CD8-positive, alpha-beta memory T cell (primary cell): ENCODE results near the gene RRP7A. TPM values are rescaled to one million over a fixed set of nuclear protein-coding genes. Genes with fewer than 3 reads are reported as not detected.
A peak's percentile ranks its signal among the peaks of the same experiment; 100 is the strongest.
"Not testable (repeated sequence)": the region's sequence is repeated elsewhere in the genome, so short reads cannot be mapped to it uniquely, and the experiment has no call there.

Experiments used
- CTCF ChIA-PET: fragments of 350-600 bp; sonication (Branson Sonifier 250); formaldehyde crosslinking; loops from one replicate; lab custom pipeline; 2021; ENCODE audit warnings: antibody characterized with exemption; lab: Charles Lee
- POLR2A ChIA-PET: fragments of 350-600 bp; sonication (Branson Sonifier 250); formaldehyde crosslinking; loops from one replicate; lab custom pipeline; 2021; ENCODE audit warnings: antibody characterized with exemption; lab: Charles Lee
- DNase-seq, 5 donors: peaks; one replicate each; pipeline versions ENCODE4 v3.0.0 to v3.0.0-alpha.2; 2020 to 2022; ENCODE audit warnings: mixed read lengths in 1 of 5
- H3K27ac ChIP-seq: one replicate; pipeline ENCODE4 v1.7.0; 2013; ENCODE audit warnings: low read depth, mild to moderate bottlenecking, low read length, moderate library complexity
- H3K27me3 ChIP-seq: 2 replicates; pipeline ENCODE4 v1.7.0; 2013; ENCODE audit warnings: low read length, mild to moderate bottlenecking; ENCODE audit not compliant: insufficient read depth, poor library complexity, severe bottlenecking
- H3K36me3 ChIP-seq: 2 replicates; pipeline ENCODE4 v1.7.0; 2013; ENCODE audit warnings: mild to moderate bottlenecking, low read length, moderate library complexity; ENCODE audit not compliant: insufficient read depth
- H3K4me1 ChIP-seq: 2 replicates; pipeline ENCODE4 v1.7.0; 2013; ENCODE audit warnings: mild to moderate bottlenecking, low read length, moderate library complexity; ENCODE audit not compliant: insufficient read depth
- H3K4me3 ChIP-seq: 2 replicates; pipeline ENCODE4 v1.7.0; 2013; ENCODE audit warnings: mild to moderate bottlenecking, low read length
- H3K9me3 ChIP-seq: 2 replicates; pipeline ENCODE4 v1.7.0; 2013; ENCODE audit warnings: mild to moderate bottlenecking, low read length
- H3K27ac Mint-ChIP-seq, 8 donors: one replicate each; pipeline ENCODE4 v1.8.0; 2020 to 2021; ENCODE audit warnings: mixed read lengths in 8 of 8, mild to moderate bottlenecking in 6 of 8, inconsistent platforms in 3 of 8, moderate library complexity in 3 of 8
- H3K27me3 Mint-ChIP-seq, 2 donors: one replicate each; pipeline ENCODE4 v1.8.0; 2020 to 2021; ENCODE audit warnings: mixed read lengths in 2 of 2, mild to moderate bottlenecking in 1 of 2, moderate library complexity in 1 of 2
- H3K36me3 Mint-ChIP-seq, 3 donors: one replicate each; pipeline ENCODE4 v1.8.0; 2020 to 2021; ENCODE audit warnings: mixed read lengths in 3 of 3, inconsistent platforms in 1 of 3, mild to moderate bottlenecking in 1 of 3
- H3K4me1 Mint-ChIP-seq, 3 donors: one replicate each; pipeline ENCODE4 v1.8.0; 2020 to 2021; ENCODE audit warnings: mixed read lengths in 3 of 3, inconsistent platforms in 1 of 3, mild to moderate bottlenecking in 1 of 3
- H3K4me3 Mint-ChIP-seq, 7 donors: one replicate each; pipeline ENCODE4 v1.8.0; 2020 to 2021; ENCODE audit warnings: mixed read lengths in 7 of 7, mild to moderate bottlenecking in 6 of 7, moderate library complexity in 4 of 7, inconsistent platforms in 2 of 7
- H3K9me3 Mint-ChIP-seq, 5 donors: one replicate each; pipeline ENCODE4 v1.8.0; 2020 to 2022; ENCODE audit warnings: mixed read lengths in 5 of 5, mild to moderate bottlenecking in 3 of 5, moderate library complexity in 2 of 5, inconsistent platforms in 1 of 5
- polyA plus RNA-seq: library from polyadenylated mRNA; unstranded; fragments of 300-500 nt; fragmentation: Illumina TruSeq; gene quantifications from one replicate; pipeline ENCODE4 v1.2.3, GENCODE V29; 2021
- total RNA-seq, 2 experiments: library from RNA; stranded (reverse); gene quantifications; one replicate each; pipeline ENCODE4 v1.2.3, GENCODE V29; 2021

Gene RRP7A
- total and polyA plus RNA-seq, 3 experiments from 2014 or later: 62.5 to 175 (median 173) TPM

GRCh38 chr22:42547562-42547961 lies 28.0 kb upstream of the RRP7A start:
- Mint-ChIP-seq H3K9me3 (no peaks in the 10 kb centered on the region), H3K27me3 (peaks cover 0 to 1% of the 10 kb centered on the region in 2 donors), H3K36me3 (no peaks in the 10 kb centered on the region), H3K27ac (no peak overlapping the region), H3K4me3 (no peak overlapping the region), H3K4me1 (peaks cover 8 to 13% (median 12%) of the 10 kb centered on the region in 3 donors)
- H3K4me1 ChIP-seq: peaks cover 3% of the 10 kb centered on the region
- no peak overlapping the region for H3K4me3 ChIP-seq
- ChIA-PET POLR2A (no interaction called here), CTCF (no interaction called here)
- DNase-seq: no peak
- no peaks in the 10 kb centered on the region for H3K27me3 ChIP-seq
- no peak overlapping the region for H3K27ac ChIP-seq
- H3K9me3 ChIP-seq: no peaks in the 10 kb centered on the region
- H3K36me3 ChIP-seq: no peaks in the 10 kb centered on the region

DNA sequence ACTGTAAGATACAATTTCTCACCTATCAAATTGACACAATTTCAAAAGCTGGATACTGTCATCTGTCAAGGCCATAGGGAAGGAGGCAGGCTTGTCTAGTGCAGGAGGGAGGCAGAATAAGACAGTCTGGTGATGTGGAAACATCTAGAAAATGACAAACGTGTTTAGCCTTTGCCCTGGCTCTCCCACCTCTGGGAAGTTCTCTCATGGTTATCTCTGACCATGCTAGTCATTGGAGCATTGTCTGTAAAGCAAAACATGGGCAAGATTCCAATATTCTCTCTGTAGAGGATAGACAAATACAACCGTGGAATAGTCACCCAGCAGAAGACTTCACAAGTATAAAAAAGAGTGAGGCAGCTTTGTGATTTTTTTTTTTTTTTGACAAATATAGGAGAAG lies 25.1 kb upstream of the RRP7A start:
- H3K4me1 Mint-ChIP-seq: no peaks in the 10 kb centered on the region
- no peaks in the 10 kb centered on the region for H3K9me3 Mint-ChIP-seq
- no peaks in the 10 kb centered on the region for H3K27me3 ChIP-seq
- peaks cover 0 to 1% of the 10 kb centered on the region in 2 donors for H3K27me3 Mint-ChIP-seq
- no peaks in the 10 kb centered on the region for H3K36me3 Mint-ChIP-seq
- no peak overlapping the region for H3K4me3 ChIP-seq
- no peak overlapping the region for H3K27ac Mint-ChIP-seq
- H3K27ac ChIP-seq: no peak overlapping the region
- H3K4me1 ChIP-seq: no peaks in the 10 kb centered on the region
- H3K9me3 ChIP-seq: no peaks in the 10 kb centered on the region
- no peak overlapping the region for H3K4me3 Mint-ChIP-seq
- no peaks in the 10 kb centered on the region for H3K36me3 ChIP-seq
- POLR2A ChIA-PET: no interaction called here
- CTCF ChIA-PET: interaction anchor here (0.7 to 1.1 kb wide), 2 partner anchors 8 to 11 kb away, joined by 3 read pairs; no protein-coding TSS in a partner anchor
- DNase-seq: no peak

DNA sequence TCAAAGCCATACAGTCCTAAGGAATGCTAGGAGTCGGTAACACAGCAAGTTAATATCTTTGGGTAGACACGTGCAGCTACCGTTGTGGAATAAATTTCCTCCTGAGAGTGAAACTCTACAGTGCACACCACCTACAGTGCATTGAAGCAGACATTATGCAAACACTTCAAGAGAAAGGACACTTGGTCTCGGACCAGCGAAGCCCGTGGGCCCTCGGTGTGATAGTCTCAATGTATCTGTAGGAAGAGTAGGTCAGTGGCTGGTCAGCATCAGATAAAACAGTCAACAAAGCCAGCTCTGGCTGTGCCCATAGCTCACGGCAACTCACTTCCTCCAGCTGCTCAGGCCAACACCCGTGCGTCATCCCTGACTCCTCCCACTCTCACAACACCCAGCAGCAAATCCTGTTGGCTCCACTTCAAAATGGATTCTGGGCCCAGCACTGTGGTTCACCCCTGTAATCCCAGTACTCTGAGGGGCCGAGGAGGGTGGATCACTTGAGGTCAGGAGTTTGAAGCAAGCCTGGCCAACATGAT lies 19.7 kb upstream of the RRP7A start:
- H3K4me3 Mint-ChIP-seq, CTCF ChIA-PET, H3K27me3 Mint-ChIP-seq, H3K36me3 ChIP-seq, H3K36me3 Mint-ChIP-seq, H3K27me3 ChIP-seq, H3K27ac Mint-ChIP-seq, H3K9me3 ChIP-seq, POLR2A ChIA-PET, DNase-seq, H3K9me3 Mint-ChIP-seq, H3K4me1 ChIP-seq, H3K4me1 Mint-ChIP-seq, H3K27ac ChIP-seq, H3K4me3 ChIP-seq: not testable (repeated sequence)

GRCh38 chr22:42537199-42537831 lies 17.7 kb upstream of the RRP7A start:
- H3K36me3 ChIP-seq, H3K9me3 Mint-ChIP-seq, H3K4me3 ChIP-seq, H3K36me3 Mint-ChIP-seq, H3K27me3 Mint-ChIP-seq, H3K27ac ChIP-seq, H3K27me3 ChIP-seq, H3K4me1 ChIP-seq, H3K4me3 Mint-ChIP-seq, DNase-seq, H3K9me3 ChIP-seq, POLR2A ChIA-PET: not testable (repeated sequence)
- Mint-ChIP-seq H3K4me1 (peaks cover 11 to 17% (median 11%) of the 10 kb centered on the region in 3 donors), H3K27ac (peak overlapping the region in 2 of 8 donors; percentile 14 to 64)
- CTCF ChIA-PET: interaction anchor here (1.2 kb wide), 1 partner anchor 7 kb away, joined by 3 read pairs; no protein-coding TSS in a partner anchor

DNA sequence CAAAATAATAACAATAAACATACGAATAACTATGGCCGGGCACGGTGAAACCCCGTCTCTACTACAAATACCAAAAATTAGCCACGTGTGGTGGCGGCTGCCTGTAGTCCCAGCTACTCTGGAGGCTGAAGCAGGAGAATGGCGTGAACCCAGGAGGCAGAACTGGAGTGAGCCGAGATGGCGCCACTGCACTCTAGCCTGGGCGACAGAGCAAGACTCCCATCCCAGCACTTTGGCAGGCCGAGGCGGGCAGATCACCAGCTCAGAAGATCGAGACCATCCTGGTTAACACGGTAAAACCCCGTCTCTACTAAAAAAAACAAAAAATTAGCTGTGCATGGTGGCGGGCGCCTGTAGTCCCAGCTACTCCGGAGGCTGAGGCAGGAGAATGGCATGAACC lies 17.0 kb upstream of the RRP7A start:
- H3K36me3 ChIP-seq, POLR2A ChIA-PET, H3K4me3 ChIP-seq, H3K36me3 Mint-ChIP-seq, H3K27me3 ChIP-seq, H3K27ac Mint-ChIP-seq, H3K4me3 Mint-ChIP-seq, H3K4me1 ChIP-seq, H3K9me3 Mint-ChIP-seq, DNase-seq, H3K27ac ChIP-seq, H3K9me3 ChIP-seq, H3K27me3 Mint-ChIP-seq: not testable (repeated sequence)
- CTCF ChIA-PET: interaction anchor here (1.2 kb wide), 1 partner anchor 8 kb away, joined by 3 read pairs; no protein-coding TSS in a partner anchor
- peaks cover 11 to 17% (median 11%) of the 10 kb centered on the region in 3 donors for H3K4me1 Mint-ChIP-seq

- Mint-ChIP-seq H3K4me1 (peaks cover 11 to 17% (median 11%) of the 10 kb centered on the region in 3 donors), H3K27me3 (no peaks in the 10 kb centered on the region), H3K27ac (no peak overlapping the region), H3K4me3 (peak overlapping the region in 1 of 7 donors; percentile 65), H3K36me3 (peaks cover 0 to 2% (median 0%) of the 10 kb centered on the region in 3 donors), H3K9me3 (no peaks in the 10 kb centered on the region)
- Histone ChIP-seq H3K4me1 (peaks cover 7% of the 10 kb centered on the region), H3K27me3 (no peaks in the 10 kb centered on the region), H3K27ac (no peak overlapping the region), H3K4me3 (no peak overlapping the region), H3K36me3 (no peaks in the 10 kb centered on the region), H3K9me3 (no peaks in the 10 kb centered on the region)
- POLR2A ChIA-PET: no interaction called here
- CTCF ChIA-PET: interaction anchor here (1.2 kb wide), 1 partner anchor 9 kb away, joined by 3 read pairs; no protein-coding TSS in a partner anchor
- no peak for DNase-seq
Measured at GRCh38 chr22:42536166-42536565, 16.6 kb upstream of the RRP7A start.

- H3K4me1 ChIP-seq, H3K27me3 Mint-ChIP-seq, H3K4me3 ChIP-seq, CTCF ChIA-PET, DNase-seq, H3K27me3 ChIP-seq, H3K4me3 Mint-ChIP-seq, POLR2A ChIA-PET, H3K36me3 ChIP-seq, H3K27ac Mint-ChIP-seq, H3K27ac ChIP-seq, H3K36me3 Mint-ChIP-seq, H3K9me3 ChIP-seq, H3K9me3 Mint-ChIP-seq: not testable (repeated sequence)
- H3K4me1 Mint-ChIP-seq: peaks cover 11 to 17% (median 11%) of the 10 kb centered on the region in 3 donors
Measured at GRCh38 chr22:42535082-42535731, 15.6 kb upstream of the RRP7A start.

DNA sequence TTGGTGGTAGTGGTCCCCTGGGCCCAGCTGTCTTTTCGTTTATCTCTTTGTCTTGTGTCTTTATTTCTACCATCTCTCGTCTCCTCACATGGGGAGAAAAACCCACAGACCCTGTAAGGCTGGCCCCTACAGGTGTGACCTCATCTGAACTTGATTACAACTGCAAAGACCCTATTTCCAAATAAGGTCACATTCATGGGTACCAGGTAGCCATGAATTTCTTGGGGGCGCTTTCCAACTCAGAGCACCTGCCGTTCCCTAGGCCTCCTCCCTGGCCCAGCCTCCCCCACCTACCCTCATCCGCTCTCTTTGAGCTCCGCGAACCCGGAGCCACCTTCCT lies 14.0 kb upstream of the RRP7A start:
- peak overlapping the region; percentile 71 for H3K27ac ChIP-seq
- H3K36me3 ChIP-seq: no peaks in the 10 kb centered on the region
- Mint-ChIP-seq H3K4me3 (peak overlapping the region; percentile 82 to 95 (median 90)), H3K27me3 (no peaks in the 10 kb centered on the region), H3K4me1 (peaks cover 11 to 17% (median 11%) of the 10 kb centered on the region in 3 donors), H3K36me3 (peaks cover 0 to 2% (median 0%) of the 10 kb centered on the region in 3 donors), H3K9me3 (no peaks in the 10 kb centered on the region), H3K27ac (peak overlapping the region; percentile 79 to 99 (median 98))
- H3K4me3 ChIP-seq: peak overlapping the region; percentile 44
- no peaks in the 10 kb centered on the region for H3K27me3 ChIP-seq
- no peaks in the 10 kb centered on the region for H3K9me3 ChIP-seq
- DNase-seq: no peak
- ChIA-PET CTCF (interaction anchor here (0.9 kb wide), 1 partner anchor 11 kb away, joined by 3 read pairs; no protein-coding TSS in a partner anchor), POLR2A (interaction anchor here (0.8 to 1.5 kb wide), 2 partner anchors 17 to 20 kb away, joined by 4 read pairs; partner anchors contain the start of gene SERHL2)
- H3K4me1 ChIP-seq: peaks cover 7% of the 10 kb centered on the region
